Measurements from ENCODE around the gene TGM1.
"Not testable (repeated sequence)": the region's sequence is repeated elsewhere in the genome, so short reads cannot be mapped to it uniquely, and the experiment has no call there.

TGM1 gene

GRCh38 chr14:24207104-24207551 is 55.8 kb downstream of the TGM1 start:
- DNase-seq (ENCODE audit: low read depth), result no peak

- DNase-seq (ENCODE audit: low read depth), result no peak
These were observed 56.5 kb downstream of the TGM1 start for GRCh38 chr14:24206260-24207103.

GRCh38 chr14:24204163-24205146 is 58.5 kb downstream of the TGM1 start:
- DNase-seq (ENCODE audit: low read depth), result no peak

GRCh38 chr14:24203249-24203886 is 59.6 kb downstream of the TGM1 start:
- DNase-seq (ENCODE audit: low read depth), result not testable (repeated sequence)

GRCh38 chr14:24202538-24202937 is 60.4 kb downstream of the TGM1 start:
- DNase-seq (ENCODE audit: low read depth), result not testable (repeated sequence)
